NCI-H1092 treated with DMSO at 0.1 percent for 48 hours (cell line): ENCODE measurements around the gene FOSL2.

ENCODE experiments used
- DNase-seq: peaks from one replicate; lab custom pipeline; 2025; lab: John Stamatoyannopoulos, UW

The FOSL2 gene

DNA sequence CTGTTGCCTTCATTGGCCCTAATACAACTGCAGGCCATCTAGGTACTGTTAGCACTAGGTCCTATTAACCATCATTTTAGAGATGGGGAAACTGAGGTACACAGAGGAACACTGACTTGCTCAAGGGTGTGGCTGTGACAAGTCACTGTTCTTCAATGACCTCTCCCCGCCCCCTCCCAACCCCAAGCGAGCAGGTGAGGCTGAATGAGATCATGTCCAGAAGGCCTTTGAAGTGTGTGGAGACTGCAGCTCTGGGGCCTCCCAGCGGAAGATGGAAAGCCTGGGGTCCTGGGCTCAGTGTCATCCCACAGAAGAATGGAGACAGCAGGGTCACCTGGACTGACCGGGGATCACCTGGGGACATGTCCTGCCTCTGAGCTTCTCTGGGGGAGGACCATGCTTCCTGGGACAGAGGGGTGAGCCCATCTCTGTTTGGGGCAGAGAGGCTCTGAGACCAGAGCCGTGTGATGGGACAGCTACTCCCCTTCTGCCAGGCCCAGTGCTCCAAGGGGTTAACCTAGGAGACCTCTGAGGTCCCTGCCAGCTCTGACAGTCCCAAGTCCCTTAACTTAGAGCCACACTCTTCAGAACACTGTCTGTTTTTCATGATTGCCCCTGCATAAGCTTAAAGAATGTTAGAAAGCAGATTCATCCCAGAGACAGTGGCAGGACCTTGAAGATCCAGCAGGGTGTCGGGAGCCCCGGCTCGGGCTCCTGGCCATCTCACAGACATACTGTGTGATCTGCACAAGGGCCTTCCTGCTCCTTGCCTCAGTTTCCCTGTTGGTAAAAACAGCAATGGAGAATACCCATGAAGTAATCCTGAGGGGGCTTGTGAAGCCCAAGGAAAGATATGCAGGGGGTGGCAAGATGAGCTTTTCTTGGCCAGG, 16.7 kb upstream of the FOSL2 start:
- no peak for DNase-seq

DNA sequence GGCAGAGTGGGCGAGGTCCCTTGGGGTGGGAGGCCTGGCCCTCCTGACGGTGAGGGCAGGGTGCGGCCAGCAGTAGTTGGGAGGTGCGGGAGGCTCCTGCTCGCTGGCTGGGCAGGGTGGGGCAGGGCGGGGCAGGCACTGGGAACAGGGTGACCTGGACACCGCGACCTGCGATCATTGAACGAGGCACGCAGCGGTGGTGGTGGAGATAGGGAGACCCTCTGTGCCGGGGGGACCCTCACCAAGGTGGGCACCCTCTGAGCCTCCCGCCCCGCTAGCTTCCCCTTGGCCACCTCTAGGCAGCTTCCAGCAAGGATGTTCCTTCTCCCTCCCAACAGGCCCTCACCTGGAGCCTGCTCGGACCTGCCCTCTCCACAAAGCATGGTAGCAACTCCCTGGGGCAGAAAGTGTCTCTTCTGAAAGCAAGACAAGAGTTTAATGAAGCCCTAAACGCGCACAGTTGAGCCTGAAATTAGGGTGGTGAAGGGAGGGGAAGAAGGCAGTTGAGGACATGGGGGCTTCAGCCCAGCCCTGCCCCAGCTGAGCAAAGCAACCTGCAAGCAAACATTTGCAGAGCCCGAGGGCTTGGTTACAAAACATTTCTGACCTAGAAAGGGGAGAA, 15.4 kb upstream of the FOSL2 start:
- no peak for DNase-seq

DNA sequence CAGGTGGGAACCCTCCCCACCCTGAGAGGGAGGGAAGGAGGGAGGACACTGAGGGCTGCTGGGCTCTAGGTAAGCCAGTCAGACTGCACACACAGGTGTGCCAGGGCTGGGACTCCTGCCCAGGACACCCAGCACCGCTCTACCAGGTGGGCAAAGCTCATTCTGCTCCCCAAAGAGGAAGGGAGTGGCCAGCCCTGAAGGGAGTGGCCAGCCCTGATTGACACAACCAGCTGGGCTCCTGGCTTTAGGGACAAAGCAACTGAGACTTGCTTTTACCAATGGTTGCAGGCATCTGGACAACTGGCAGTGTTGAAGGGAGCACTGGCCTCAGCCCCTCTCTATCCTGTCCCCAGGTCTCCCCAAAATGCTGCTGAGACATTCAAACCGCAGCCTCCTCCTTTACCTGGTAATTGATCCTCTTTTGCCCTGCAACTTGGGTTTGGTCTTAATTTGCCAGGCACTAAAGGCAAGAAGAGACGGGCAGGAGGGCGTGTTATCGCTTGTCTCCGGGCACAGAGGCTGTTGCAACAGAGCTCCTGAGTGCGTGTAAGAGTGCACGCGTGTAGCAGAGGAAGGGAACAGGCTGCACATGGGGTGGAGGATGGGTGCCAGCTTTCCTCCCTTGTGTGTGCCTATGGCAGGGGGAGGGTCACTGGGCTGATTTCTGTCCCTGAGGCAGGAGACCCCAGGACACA, 14.5 kb upstream of the FOSL2 start:
- no peak for DNase-seq

DNA sequence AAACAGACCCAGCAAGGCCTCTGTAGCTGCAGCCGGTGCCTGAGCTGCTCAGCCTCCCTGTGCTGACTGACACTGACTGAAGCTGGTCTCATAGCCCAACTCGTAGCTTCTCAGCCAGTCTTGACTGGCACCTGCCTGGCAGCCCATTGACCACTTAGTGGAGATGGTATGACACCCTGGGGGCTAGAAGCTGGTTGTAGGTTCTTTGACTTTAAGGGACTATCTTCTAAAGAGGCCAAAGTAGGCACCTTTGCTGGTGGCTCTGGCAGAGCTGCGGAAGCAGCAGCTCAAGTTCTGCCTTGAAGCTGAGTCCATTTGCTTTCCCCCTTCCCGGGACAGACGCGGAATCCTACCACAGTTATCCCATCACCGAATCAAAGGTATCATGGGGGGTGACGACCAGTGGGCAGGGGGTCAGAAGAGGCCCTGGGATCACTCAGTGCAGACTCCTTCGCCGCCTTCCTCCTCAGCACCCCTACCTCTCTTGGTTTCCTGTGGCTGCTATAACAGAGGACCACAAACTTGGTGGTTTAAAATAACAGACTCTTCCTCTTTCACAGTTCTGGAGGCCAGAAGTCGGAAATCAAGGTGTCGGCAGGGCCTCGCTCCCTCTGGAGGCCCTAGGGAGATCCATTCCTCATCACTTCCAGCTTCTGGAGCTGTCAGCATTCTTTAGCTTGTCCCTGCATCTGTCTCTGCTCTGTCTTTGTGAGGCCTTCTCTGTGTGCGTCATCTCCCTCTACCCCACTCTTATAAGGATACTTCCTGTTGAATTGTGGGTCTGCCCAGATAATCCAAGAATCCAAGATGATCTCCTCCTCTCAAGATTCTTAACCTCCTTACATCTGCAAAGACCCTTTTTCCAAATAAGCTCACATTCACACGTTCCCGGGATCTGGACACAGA, 13.7 kb upstream of the FOSL2 start:
- DNase-seq = no peak

DNA sequence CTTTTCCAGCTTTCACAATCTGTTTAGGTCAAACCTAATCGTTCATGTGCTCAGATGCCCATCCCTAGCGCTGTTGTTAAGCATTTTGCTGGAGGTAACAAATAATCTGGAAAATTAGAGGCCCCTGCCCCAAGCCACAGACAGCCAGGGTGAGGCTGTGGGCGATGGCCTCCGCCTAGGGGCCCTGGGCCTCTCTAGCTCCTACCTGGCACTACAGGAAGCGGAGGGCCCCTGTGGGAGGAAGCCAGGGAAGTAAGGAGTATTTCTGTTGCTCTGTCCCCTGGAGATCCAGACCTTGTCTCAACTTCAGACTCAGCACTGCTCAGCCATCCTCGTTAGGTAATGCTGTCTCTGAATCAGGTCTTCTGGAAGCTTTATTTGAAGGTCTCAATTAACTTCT, 12.4 kb upstream of the FOSL2 start:
- no peak for DNase-seq

DNA sequence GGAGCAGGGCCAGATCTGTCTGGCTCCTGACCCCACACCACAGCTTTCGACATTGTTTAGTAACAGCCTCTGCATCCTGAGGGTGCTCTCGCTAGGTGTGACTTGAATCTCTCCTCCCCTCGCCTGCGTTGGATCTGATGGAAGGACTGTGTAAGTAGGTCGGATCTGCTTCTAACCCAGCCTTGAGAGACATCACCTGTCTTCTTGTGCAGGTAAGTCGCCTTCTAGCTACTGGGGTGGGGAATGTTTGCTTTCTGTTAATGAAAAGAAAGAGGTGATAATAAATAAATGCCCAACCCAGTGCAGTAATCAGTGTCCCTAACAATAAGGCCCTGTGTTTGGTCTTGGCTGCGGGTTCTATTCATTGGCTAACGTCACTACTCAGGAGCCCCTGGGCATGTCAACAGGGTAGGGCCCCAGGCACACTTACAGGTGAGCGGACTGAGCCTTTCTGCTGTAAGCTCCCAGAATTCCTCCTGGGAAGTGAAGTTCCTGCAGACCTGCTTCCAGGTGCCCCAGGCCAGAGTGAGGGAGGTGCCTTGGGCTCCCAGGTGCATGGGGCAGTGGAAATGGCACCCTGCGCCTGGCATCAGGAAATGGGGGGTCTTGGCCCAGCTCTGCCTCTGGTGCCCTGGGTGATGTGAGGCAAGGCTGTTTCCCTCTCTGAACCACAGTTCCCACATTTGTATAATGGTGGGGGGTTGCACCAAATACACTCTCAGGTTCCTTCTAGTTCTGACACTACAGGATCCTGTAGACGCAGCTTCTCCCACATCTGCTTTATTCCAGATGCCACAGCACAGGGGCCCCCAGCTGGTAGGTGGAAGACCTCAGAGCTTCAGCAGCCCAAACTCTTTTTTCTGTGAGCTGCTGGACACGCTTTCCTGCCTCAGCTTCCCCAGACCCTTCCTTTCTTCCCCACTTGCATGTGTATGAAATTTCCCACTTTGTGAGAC, 11.2 kb upstream of the FOSL2 start:
- no peak for DNase-seq

DNA sequence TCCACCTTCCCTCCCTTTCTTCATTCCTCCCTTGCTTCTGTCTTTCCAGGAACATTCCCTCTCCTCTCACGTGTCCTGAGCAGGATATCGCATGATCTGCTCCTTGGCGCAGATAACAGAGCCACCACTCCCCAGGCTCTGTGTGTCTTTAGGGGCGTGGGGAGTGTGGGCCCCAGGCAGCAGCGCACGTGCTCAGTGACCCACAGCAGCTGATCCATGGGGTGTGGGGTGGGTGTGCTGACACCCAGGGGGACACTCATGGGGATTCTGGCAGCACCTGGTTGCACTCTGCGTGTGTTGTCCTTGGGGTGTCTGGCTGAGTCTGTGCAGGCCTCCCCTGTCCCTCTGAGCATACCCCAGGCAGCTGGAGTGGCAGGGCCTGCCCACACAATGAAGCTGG, 9.9 kb upstream of the FOSL2 start:
- DNase-seq = no peak

DNA sequence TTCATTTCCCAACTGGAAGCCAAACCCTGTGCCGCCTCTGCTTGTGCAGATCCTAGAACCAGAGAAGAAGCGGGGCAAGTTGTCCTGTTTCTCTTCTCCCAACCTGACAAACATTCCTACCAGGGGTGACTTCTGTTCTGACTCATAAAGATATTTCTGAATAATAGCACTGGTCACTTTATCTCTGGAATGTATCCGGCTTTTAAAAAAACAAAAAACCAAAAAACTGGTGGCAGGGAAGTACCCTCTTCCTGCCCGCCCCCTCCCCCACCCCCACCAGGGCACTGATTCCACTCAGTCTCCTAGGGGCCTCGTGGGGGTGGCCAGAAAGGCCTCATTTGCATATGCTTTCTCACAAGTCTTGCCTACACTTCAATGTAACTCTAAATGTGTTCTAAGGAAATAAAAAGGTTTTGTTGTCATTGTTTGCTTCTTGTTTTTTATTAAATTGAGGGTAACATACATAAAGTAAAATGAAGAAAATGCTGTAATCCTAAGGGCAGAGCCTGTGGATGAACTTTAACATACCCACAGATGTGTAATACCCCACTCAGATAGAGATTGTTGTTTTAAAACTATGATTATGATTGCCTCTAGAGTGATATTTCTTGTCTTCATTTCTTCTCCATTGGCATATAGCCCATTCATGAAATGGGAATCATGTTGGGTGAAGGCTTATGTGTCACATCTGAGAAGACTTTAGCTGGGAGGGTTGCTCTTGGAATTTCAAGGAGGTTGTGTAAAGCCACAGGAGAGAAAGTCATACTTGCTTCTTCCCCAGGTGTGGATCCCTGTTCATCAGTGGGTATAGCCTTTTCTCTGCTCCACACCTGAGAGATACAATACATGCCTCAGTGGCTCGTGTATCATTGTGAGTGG, 5.3 kb upstream of the FOSL2 start:
- no peak for DNase-seq

DNA sequence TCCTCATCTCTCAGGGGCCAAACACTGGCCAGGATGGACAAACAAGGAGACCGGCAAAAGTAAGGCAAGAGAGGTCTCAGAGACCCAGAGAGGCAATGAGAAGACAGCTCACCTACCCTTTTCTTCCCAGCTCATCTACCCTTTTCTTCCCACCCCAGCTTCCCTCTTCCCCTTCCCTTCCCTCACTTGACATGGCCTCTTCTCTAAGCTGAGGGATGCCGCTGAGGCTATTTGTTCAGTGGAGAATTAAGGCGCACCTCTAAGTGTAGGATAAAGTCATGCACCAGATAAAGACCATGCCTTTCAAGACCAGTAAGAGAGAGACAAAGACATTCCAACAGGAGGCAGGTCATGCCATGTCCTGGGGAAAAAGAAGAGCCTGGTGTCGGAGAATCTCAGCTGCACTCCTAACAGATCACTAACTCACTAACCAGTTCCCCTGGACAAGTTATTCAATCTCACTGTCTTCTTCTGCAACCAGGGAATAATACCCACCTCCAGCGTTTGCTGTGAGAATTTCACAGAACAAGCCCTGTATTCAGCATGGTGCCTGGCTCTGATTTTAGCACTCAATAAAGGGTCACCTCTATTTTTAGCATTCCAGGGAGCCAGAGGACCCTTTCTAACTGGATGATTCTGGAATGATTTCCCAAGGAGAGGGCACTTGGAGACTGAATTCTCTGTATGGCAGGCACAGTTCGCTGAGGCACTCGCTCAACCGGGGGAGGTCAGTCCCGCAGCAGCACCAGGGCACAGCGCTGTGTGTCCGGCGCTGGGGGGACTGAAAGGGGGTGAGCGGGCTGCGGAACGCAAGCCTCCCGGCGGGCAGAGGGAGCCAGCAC, 3.0 kb upstream of the FOSL2 start:
- no peak for DNase-seq

DNA sequence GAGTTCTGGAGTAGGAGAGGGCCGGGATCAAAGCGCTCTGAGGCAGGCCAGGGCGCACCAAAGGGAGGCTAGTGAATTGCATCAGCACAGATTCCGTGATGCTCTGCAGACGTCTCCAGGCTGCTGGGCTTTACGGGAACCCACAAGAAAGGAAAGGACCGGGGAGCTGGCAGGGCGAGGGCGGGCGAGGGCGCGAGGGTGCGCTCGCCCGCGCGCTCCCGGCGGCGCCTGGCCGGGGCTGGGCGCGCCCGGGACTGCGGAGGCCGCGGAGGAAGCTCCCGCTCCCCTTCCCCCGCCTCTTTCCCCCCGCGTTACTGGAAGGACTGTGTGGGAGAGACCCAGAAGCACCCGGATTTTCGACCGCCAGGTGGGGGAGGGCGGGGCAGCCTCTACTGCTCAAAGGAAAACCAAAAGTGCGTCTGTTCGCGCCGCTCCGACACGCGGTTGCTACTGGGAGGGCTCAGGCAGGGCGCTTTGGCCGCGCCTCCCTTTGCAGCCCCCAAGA, 2.4 kb upstream of the FOSL2 start:
- DNase-seq = peak; percentile 20

DNA sequence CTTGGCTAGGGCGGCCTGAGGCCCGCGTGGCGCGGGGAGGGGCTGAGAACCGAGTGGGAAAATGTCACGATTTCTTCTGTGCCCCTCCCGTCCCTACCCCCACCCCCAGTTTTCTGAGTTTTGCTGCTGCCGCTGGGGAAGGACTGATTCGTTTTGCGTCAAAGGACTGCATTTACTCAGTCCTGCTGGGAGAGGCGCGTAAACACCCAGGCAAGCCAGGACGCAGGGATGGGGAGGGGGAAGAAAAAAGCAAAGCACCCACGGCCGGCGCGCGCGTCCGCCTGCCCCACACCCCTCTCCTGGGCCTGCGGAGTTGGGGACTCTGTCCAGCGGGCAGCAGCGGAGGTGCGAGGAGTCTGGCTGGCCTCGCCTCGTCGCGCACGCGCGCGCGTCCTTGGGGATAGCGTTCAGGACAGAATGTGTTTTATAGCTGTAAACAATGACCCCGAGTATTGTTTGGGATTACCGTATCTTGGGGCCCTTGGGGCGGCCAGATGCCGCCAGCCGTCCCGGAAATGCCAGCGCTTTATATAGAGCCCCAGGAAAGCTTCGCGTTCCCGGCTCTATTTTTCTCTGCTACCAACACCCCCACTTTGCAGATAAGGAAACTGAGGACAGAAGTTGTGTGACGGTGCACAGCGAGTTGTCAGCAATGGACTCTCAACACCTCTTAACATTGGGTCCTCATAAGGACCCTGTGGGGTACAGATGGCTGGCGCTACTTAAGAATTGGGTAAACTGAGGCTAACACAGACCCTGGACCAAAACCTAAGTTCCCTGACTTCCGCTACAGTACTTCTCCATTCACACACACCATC, 1.7 kb upstream of the FOSL2 start:
- no peak for DNase-seq

DNA sequence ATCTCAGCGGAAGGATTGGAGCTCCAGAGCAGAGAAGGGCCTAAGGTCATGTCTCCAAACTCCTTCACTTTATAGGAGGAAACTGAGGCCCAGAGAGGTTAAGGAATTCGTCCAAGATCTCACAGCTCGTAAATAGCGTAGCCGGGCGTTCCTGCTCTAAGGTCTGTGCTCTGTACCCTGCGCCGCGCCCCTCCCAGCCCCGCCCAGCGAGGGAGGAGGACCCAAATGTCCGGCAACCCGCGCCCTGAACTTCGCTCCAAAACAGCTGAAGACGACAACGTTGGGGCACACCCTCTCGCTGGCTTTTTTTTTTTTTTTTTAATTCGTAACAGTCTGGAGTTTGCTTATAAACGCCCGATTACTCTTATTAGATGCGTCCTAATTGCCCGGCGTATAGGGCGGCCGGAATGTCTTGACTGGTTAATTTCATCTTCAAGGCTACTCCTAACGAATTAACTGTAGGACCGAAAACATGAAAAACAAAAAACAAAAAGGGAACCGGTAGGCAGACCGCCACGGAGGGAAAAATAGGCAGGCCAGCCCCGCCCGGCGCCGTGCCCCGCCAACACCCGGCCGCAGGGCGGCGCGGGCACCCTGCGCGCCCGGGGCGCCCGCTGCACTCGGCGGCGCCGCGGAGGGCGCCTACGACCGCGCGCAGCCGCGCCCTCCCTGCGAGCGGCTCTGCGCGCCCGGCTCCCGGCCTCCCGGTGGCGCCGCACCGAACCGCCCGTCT, 928 bp upstream of the FOSL2 start:
- DNase-seq = peak; percentile 38

DNA sequence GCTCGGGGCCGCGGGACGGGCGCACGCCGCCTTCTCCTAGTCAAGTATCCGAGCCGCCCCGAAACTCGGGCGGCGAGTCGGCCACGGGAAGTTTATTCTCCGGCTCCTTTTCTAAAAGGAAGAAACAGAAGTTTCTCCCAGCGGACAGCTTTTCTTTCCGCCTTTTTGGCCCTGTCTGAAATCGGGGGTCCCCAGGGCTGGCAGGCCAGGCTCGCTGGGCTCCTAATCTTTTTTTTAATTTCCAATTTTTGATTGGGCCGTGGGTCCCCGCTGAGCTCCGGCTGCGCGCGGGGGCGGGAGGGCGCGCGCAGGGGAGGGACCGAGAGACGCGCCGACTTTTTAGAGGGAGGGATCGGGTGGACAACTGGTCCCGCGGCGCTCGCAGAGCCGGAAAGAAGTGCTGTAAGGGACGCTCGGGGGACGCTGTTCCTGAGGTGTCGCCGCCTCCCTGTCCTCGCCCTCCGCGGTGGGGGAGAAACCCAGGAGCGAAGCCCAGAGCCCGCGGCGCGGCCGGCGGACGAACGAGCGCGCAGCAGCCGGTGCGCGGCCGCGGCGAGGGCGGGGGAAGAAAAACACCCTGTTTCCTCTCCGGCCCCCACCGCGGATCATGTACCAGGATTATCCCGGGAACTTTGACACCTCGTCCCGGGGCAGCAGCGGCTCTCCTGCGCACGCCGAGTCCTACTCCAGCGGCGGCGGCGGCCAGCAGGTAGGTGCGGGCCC, 617 bp downstream of the FOSL2 start:
- DNase-seq = no peak

DNA sequence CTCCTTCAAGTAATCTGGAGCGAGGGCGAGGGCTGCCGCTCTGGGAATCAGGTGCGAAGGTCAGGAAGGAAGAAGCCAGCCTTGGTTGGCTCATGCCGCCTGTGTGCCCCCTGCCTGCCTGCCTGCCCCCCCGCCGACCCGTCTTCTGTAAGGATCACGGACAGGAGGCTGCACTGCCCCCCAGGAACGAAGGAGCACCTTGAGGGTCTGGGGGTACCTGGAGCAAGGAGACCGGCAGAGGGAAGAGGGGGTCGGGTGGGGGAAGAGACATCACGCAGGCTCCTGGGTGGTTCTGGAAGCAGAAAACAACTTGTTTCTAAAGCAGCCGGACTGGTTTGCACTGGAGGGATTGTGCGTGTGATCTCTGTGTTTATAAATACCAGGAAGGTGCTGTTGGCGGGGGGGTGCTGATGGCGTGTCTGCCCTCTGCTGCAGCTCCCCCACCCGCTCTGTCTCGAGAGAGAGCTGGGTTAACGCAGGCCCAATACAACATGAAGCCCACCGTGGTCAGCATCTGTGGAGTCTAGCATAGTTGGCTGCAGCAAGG, 1.7 kb downstream of the FOSL2 start:
- no peak for DNase-seq

DNA sequence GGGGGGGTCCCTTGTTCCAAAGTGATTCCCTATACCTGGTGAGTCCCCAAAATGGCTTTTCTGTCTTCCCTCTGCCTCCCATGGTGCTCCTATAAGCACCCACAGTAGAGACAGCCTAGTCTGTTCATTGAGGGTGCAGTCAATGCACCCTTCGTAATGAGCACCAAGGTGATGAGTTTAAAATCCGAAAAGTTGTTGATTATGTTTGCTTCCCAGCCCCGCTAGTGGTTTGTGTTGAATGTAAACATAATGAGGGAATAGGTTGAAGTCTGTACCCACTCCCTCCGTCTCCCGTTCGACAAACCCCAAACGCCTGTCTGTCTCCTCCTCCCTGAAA, 2.3 kb downstream of the FOSL2 start:
- DNase-seq = no peak

DNA sequence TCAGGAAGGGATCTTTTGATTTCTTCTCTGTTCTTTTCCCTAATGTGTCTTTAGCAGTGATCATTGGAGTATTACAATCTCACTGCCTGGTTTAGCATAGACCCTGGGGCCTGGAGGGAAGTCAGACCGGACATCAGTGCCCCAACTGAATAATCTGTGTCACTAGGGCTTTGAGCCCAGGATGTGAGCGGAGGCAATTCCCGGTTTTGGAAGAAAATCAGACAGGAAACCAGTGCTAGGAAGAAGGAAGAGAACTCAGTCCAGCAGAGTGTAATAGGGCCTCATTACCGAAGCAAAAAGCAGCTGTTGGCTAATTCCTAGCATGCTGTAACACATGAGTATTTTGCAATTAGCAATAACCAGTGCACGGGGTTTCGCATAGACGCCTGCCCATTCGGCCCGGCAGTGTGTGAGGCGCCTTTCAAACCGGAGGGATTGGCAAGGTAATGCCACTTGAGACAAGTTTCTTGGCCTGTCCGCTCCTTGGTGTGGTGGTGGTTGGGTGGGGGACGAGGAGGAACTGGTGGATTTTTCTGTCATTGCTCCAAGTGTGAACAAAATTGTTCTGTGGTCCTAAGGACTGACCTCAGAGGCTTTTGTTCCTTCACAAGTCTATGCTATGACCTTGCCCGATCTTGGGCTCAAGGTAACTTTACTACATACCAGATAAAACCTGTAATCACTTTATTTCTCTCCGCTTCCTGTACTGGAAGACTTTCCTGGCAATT, 2.8 kb downstream of the FOSL2 start:
- DNase-seq = no peak
